GM12801 (cell line): ENCODE results near the gene HERC2.

ENCODE experiments used
- CTCF ChIP-seq: IDR thresholded peaks from one replicate; pipeline ENCODE4 v1.5.1; 2011; ENCODE audit warnings: control low read depth; ENCODE audit not compliant: insufficient read length; ENCODE audit errors: extremely low read depth

Gene HERC2

GRCh38 chr15:28185148-28185895 is 136.7 kb downstream of the HERC2 start:
- TF ChIP-seq CTCF = no peak

- no peak for TF ChIP-seq CTCF
Observed at GRCh38 chr15:28184166-28184565, 137.8 kb downstream of the HERC2 start.

GRCh38 chr15:28182731-28183130 is 139.2 kb downstream of the HERC2 start:
- TF ChIP-seq CTCF = no peak

- TF ChIP-seq CTCF = no peak
Observed at GRCh38 chr15:28182216-28182615, 139.8 kb downstream of the HERC2 start.

GRCh38 chr15:28181366-28181765 is 140.6 kb downstream of the HERC2 start:
- no peak for TF ChIP-seq CTCF

GRCh38 chr15:28179270-28179669 is 142.7 kb downstream of the HERC2 start:
- no peak for TF ChIP-seq CTCF

GRCh38 chr15:28178727-28179126 is 143.3 kb downstream of the HERC2 start:
- TF ChIP-seq CTCF = no peak
